ENCODE measurements around the gene DOK7.

DNA sequence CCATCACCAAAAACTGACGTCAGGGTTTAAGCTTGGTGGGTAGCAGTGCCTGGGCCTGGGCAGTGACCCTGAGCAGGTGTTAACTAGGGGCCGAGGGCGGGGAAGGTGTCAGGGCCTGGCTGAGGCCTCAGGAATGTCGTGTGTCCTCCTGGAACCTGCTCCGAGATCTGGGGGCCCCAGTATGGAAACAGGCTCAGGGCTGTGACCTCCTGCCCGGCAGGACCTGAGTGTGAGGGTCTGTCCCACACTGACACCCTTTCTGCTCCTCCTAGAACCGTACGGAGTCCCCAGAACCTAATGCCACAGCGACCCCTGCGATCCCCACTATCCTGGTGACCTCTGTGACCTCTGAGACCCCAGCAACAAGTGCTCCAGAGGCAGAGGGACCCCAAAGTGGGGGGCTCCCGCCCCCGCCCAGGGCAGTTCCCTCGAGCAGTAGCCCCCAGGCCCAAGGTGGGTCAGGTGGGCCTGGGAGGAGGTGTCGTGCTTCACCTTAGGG, 20.6 kb upstream of the DOK7 start:
- no peak for TF ChIP-seq CREB5 (CRISPR knock-in tag; IDR thresholded peaks at IDR 0.05; ENCODE audit: low read depth)
- TF ChIP-seq ARNTL (CRISPR knock-in tag; IDR thresholded peaks at IDR 0.05; ENCODE audit: borderline replicate concordance, low read depth), result no peak
- no peak for TF ChIP-seq PATZ1 (CRISPR knock-in tag; IDR thresholded peaks at IDR 0.05; ENCODE audit: borderline replicate concordance)
- no peak for TF ChIP-seq ZFP30 (CRISPR knock-in tag; IDR thresholded peaks at IDR 0.05)
- no peak for TF ChIP-seq TSHZ2 (CRISPR knock-in tag; IDR thresholded peaks at IDR 0.05)
